ENCODE results near the gene CITED1.
"Not testable (repeated sequence)": the region's sequence is repeated elsewhere in the genome, so short reads cannot be mapped to it uniquely, and the experiment has no call there.

The CITED1 gene, protein sequence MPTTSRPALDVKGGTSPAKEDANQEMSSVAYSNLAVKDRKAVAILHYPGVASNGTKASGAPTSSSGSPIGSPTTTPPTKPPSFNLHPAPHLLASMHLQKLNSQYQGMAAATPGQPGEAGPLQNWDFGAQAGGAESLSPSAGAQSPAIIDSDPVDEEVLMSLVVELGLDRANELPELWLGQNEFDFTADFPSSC

DNA sequence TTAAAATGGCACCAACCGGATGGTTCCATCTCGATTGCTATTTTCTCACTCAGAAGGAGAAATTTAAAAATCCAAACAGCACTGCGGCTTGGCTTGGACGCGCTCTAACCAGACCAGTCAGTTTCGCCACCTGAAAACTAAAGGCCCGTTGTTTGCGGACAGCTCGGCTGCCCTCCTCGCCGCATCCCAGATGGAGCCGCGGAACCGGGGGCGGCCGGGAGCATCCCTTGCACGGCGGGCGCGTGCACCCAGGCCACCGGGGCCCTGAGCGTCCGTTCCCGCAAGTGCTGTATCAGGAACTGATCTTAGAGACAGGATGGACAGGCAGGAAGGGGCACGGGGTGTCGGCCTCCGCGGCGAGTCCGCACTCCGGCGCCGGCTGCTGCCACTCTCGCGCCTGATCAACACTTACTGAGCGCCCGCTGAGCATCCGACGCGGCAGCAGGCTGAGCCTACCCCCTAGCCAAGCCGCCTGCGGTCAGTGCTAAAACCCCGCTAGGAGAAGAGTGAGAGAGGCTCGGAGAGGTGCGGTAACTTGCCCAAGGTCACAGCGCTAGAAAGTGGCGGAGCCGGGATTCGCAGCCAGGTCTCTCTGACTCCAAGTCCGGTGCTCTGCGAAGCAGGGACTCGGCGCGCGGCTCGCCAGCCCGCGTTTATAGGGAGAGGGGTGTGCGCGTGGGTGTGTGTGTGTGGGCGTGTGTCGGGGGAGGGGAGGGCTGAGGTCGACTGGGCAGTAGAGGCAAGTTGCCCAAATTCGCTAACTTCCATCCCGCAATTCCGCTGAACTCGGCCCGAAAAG lies at the start of gene CITED1:
Gene CITED1 (minus strand): TSS at position 629 of the 799 bp plus-strand sequence. CDS start 3,045 bp downstream, outside the sequence.
- DNase-seq (ENCODE audit: insufficient read length, low spot score) (no peak), FAIRE-seq (no peak)

DNA sequence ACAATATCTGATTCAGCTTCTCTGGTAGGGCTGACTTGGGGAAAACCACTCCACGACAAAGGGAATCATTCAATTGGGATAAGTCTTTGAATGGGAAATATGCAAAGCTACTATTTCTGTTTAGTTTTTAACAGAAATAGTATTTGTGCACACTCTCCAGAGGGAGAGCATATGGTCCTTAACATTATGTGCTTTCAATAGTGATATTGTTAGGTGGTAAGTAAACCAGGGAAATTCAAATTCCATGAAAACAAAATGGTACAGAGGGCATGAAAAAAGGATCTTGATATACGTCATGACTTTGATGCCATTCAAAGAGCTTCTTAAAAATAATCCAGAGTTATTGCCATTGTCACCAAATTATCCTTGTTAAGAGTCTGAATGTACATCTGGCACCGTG lies 47.1 kb upstream of the CITED1 start:
- FAIRE-seq, result no peak
- DNase-seq (ENCODE audit: insufficient read length, low spot score), result no peak

DNA sequence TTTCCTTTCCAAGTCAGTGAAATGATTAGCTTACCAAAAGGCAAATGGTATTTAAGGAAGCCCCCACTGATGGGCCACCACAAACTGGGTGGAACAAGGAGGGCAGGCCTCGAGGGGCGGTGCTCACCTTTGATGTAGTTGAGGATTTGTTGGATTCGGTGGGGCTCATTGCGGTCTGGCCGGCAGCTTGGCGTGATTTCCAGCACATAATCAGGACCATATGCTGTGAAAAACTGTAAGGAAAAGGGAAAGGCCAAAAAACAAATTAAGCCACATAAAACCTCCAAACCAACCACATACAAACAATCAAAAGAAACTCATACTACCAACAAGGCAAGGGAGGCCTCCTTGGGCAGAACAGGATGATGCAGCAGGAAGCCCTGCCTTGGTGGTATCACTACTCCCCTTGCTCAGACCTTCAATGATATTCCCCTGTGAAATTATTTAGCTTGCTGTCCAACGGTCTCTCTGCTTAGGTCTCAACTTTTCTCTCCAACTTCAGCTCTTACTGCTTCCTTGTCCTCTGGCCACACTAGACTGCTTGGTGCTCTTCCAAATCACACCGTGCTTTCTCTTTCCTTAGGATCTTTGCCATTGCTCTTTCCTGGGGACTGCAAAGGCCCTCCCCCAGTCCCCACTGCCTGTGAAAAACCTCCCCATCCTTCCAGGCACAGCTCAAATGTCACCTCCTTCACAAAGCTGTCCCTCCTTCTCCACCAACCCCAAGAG lies 46.1 kb upstream of the CITED1 start:
- DNase-seq (ENCODE audit: insufficient read length, low spot score) (no peak), FAIRE-seq (no peak)

DNA sequence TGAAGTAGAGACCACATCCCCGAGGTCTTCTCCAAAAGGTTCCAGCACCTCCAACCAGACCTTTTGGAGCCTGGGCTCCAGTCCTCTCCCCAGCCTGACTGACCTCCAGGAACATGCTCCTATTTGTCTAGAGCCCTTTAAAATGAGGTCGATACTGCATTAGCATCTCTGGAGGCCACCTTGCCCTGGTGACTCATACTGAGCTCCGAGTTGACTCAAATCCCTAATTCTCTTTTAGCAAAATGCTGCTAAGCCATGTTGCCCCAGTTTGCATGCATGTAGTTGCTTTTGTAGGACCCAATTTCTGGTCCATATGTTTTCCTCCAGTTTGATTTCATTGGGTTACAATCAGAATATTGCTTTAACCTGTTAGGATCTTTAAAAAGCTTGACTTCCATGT lies 43.5 kb upstream of the CITED1 start:
- DNase-seq (ENCODE audit: insufficient read length, low spot score) (peak; percentile 1), FAIRE-seq (peak; percentile 71)

DNA sequence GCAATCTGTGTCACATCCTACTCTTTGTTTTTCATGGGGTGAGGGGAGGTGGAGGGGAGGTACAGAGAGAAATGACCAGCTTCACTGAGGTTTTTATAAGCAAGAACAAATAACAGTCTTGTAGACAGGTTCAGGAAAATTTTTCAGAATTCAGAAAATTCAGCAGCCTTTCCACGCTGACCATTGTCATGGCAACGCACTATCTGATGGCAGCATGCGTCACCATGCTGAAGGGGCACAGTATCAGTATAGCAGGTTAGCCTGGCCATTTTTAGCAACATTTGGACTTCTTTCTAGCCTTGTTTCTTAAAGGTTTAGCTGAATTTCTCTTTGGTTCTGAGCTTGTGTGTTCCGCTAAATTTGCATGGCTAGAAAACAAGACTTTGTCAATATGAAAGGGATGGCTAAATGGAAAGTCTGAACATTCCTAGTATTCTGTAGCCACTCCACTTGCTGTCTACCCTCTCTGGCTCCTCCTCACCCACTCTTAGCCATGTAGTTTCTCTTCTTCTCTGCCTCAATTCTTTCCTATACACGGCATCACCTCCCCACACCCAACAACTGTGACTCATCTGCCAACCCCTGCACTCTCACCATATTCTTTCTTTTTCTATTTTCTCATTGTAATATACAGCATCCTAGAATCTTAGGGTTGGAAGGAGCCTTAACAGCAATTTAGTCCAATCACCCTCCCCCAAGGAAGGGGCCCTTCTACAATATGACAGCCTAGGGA lies 42.7 kb upstream of the CITED1 start:
- DNase-seq (ENCODE audit: insufficient read length, low spot score) (no peak), FAIRE-seq (peak; percentile 47)

DNA sequence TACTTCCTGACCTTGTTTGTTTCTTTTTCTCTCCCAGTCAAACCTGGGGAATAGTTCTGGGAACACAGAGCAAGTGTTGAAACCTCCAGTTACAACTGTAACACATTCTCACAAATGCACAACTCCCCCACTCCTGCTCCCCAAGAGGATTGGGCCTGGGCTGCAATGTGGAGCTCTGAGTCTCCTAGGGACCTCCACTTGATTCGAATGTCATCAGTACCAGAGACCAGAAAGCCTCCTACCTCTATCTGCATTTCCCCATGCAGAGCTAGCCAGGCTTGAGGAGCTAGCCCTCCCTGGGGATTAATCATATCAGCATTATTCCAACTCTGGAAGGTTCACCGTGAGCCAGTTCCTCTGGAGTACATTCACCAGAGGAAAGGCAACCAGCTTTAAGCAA lies 41.7 kb upstream of the CITED1 start:
- FAIRE-seq (no peak), DNase-seq (ENCODE audit: insufficient read length, low spot score) (no peak)

- DNase-seq (ENCODE audit: insufficient read length, low spot score) (no peak), FAIRE-seq (no peak)
Measured at GRCh38 chrX:72346302-72346949, 40.7 kb upstream of the CITED1 start.

DNA sequence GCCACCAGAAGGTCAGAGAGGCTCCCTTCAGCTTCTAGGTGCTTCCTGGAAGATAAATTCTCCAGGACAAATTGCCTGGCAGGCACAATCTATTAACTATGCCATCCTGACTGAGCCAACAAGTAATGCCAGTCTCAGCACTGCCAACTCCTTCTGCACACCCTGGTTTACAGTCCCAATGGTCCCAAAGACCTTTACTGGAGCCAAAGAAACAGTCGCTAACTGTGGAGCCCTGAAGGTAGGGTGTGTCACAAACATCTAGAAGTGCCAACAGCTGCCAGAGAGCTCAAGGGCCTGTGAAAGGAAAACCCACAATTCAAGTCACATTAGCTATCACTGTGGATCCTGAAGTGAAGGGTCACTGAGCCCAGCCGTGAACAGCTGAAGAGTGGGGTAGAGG lies 34.9 kb upstream of the CITED1 start:
- FAIRE-seq, result peak; percentile 63

GRCh38 chrX:72340041-72340440 lies 34.3 kb upstream of the CITED1 start:
- no peak for FAIRE-seq
- no peak for DNase-seq (ENCODE audit: insufficient read length, low spot score)

More for the DNA sequence above, 34.9 kb upstream of the CITED1 start:
- DNase-seq (ENCODE audit: insufficient read length, low spot score), result no peak

- FAIRE-seq (no peak), DNase-seq (ENCODE audit: insufficient read length, low spot score) (no peak)
Measured at GRCh38 chrX:72330131-72330530, 24.4 kb upstream of the CITED1 start.

- no peak for DNase-seq (ENCODE audit: insufficient read length, low spot score)
- no peak for FAIRE-seq
Measured at GRCh38 chrX:72326605-72327300, 21.0 kb upstream of the CITED1 start.

DNA sequence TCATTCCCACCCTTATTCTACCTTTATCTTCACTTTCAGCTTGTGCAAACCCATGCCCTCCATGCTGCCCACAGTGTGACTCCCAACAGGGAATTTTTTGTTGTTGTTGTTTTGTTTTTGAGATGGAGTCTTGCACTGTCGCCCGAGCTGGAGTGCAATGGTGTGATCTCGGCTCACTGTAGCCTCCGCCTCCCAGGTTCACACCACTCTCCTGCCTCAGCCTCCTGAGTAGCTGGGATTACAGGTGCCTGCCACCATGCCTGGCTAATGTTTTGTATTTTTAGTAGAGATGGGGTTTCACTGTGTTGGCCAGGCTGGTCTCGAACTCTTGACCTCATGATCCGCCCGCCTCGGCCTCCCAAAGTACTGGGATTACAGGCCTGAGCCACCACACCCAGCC lies 13.9 kb upstream of the CITED1 start:
- not testable (repeated sequence) for DNase-seq (ENCODE audit: insufficient read length, low spot score); FAIRE-seq

GRCh38 chrX:72317139-72317538 lies 11.4 kb upstream of the CITED1 start:
- DNase-seq (ENCODE audit: insufficient read length, low spot score), result no peak
- FAIRE-seq, result no peak

DNA sequence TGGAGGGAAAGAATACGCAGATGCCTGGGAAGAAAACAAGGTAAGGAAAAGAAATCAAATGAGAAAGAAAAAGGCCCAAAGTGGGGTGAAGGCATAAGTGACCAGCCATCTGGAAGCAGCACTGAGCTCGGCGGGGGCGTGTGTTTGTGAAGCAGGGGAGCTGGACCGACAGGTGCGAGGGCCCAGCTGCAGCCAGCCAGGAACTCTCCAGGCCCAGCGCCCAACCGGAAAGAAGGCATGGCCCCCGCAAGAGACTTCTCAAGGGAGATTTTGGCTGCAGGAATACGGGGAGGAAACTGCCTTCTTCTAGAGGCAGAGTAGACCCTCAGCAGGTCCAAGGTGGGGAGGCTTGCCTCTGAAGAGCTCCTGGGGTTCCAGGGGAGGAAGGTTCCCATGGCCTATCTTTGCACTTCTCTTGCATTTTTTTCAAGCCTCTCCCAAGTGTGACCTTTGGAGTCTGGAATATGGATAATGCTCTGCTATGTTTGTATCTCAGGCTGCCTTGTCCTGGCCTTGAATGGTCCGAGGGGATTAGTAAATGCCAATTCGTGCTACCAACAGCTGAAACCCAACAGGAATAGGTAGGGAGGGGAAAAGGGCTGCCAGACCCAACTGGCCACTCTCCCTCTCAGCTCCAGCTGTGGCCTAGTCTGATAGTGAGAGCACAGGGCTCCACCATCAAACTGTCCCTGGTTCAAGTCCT lies 10.8 kb upstream of the CITED1 start:
- FAIRE-seq, result no peak
- DNase-seq (ENCODE audit: insufficient read length, low spot score), result no peak

GRCh38 chrX:72314881-72315280 lies 9.2 kb upstream of the CITED1 start:
- no peak for FAIRE-seq

DNA sequence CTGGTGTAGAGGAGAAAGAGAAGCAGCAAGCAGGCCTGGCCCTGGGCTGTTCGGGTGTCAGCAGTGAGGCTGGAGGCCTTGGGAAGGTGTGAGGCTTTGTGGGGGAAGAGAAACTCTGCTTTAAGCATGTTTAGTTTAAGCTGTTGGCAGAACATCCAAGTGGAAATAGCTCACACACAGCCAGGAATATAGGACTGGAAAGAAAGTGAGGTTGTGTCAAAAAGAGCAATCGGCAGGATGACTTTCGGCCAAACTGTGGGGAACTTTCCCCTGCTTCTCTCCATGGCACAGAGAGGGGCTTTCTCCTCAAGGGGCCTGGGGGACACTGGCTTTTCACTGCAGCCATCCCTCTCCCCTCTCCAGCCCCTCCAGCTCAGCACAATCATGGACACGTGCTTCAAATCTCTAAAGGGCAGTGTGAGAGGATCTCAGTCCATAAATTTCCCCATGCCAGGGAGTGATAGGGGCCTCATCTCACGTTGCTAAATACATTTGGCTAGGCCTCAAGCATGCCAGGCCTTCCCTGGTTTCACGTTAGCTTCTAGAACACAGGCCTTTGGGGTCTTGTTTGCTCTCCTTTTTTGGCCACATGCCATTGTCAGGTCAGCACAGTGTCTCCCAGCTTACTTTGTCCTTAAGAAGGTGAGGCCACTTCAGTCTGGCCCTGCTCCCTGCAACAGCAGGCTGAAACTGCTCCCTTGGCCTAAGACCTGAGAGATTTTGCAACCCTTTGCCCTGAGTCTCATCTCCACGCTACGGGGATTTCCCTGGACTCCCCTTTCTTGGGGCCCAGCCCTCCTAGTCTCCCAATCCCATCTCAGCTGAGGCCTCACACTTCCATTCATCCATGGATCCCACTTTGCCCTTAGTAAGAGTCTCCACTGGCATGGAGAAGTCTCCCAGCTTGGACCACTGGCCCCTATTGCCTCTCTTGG lies 8.3 kb upstream of the CITED1 start:
- DNase-seq (ENCODE audit: insufficient read length, low spot score), result no peak
- no peak for FAIRE-seq

More at GRCh38 chrX:72314881-72315280, 9.2 kb upstream of the CITED1 start:
- DNase-seq (ENCODE audit: insufficient read length, low spot score), result no peak

- DNase-seq (ENCODE audit: insufficient read length, low spot score) (no peak), FAIRE-seq (no peak)
Measured at GRCh38 chrX:72312311-72312940, 6.7 kb upstream of the CITED1 start.

Data from GM19239 (cell line).